NAMALWA (cell line): ENCODE data around the gene ACAA2.
A peak's percentile ranks its signal among the peaks of the same experiment; 100 is the strongest.

Source experiments
- DNase-seq: peaks from one replicate; pipeline ENCODE4 v3.0.0-alpha.2; 2015; ENCODE audit warnings: low spot score

Gene ACAA2

GRCh38 chr18:49767111-49768050 lies 46.0 kb downstream of the ACAA2 start:
- DNase-seq = no peak

- no peak for DNase-seq
These were observed 46.7 kb downstream of the ACAA2 start for GRCh38 chr18:49766646-49767045.

GRCh38 chr18:49764032-49764431 lies 49.3 kb downstream of the ACAA2 start:
- DNase-seq = no peak

GRCh38 chr18:49763590-49763989 lies 49.7 kb downstream of the ACAA2 start:
- DNase-seq = no peak

- no peak for DNase-seq
These were observed 50.9 kb downstream of the ACAA2 start for GRCh38 chr18:49762191-49763077.

- DNase-seq = no peak
These were observed 51.6 kb downstream of the ACAA2 start for GRCh38 chr18:49761771-49762170.

DNA sequence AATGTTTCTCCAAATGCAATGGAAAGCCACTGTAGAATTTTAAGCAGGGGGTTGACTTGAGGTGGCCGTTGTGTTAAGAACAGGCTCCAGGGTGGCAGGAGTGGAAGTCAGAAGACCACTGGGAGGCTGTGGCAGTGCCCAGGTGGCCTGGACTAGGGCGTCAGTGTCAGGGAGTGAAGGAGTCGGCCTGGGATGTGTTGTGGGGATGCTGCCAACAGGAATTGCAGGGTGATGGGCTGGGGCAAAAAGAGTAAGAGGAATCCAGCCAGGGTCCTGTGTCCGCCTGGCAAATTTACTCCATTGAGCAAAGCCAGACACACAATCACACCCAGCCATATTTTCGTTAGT lies 55.1 kb downstream of the ACAA2 start:
- no peak for DNase-seq

DNA sequence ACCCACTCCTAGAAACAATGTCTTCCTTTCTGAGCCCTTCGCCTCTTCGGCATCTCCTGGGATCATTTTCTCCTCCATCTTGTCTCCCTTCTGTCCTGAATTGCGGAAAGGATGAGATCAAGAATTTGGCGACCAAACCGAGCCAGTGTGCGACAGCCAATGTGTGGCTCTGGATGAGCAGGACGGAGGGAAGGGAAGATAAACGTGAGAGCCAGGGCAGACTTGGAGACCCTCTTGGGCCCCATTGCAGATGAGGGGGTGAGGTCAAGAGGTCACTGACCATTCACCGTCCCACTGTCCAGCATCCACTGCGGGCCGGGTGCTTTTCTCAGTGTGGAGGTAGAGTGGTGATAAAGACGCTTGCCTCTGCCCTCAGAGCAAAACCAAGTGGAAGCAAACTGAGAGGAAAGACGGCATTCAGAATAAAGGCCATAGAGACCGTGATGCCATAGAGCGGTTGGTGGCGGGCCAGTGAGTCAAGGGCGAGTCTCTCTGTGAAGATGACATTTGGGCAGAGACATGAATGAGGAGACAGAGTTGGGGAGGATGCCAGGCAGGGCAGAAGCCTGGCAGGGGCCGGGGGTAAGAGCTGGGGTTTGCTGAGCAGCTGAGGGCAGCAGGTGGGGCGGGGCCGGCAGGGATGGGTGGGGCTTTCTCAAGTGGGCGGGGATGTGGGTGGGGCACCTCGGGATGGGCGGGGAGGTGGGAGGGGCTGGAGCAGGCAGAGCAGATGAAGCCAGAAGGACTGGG lies 55.6 kb downstream of the ACAA2 start:
- DNase-seq = peak; percentile 38

- DNase-seq = no peak
These were observed 56.5 kb downstream of the ACAA2 start for GRCh38 chr18:49756671-49757362.

DNA sequence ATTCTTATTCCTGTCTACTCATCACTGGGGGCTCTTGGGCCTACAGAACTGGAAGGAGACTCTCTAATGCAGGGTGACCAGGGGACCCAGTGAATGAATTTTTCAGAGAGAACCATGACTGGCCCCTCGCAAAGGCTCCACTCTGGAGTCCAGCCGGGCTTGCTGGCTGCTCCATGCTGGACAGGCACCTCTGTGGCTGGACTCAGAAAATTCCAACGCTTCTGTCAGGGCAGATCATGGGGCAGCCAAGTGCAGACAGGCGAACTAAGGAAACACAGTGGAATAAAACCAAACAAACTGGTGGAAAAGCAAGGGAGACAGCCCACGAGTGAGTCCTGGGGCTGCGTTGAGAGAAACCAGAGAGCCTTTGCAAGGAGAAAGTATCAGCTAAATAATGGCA lies 57.2 kb downstream of the ACAA2 start:
- no peak for DNase-seq

DNA sequence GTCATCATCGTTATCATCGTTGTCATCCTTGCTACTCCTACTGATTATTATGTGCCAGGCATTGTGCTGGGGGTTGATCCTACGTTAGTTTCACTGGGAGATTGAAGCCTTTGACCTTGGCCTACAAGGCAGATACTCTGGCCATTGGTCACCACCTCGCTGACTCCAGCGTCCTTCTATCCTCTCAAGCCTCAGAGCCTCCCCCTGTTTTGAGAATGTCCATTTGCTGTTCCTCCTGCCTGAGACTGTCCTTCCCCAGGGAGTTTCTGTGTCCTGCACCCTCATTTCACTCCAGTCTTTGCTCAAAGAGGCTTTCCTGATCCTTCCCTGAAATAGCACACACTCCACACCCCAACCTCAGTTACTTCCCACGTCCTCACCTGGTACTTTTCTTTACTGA lies 57.8 kb downstream of the ACAA2 start:
- no peak for DNase-seq

DNA sequence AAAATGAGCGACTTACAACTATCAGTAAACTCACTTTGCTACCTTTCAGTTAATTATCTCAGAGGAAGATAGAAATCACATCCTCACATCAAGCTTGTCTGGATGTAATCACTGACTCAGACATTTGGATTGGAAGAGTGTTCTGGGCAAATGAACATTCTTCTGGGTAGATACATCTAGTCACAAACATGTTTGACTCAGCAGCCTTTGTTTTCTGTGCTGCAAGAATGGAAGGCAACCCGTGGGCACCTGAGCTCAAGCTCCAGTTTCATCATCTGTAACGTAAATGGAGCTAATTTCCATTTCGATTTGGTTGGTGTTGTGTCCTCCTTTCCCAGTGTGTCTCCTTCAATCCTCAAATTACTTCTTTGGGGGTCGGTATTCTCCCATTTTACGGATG lies 58.5 kb downstream of the ACAA2 start:
- DNase-seq = no peak

DNA sequence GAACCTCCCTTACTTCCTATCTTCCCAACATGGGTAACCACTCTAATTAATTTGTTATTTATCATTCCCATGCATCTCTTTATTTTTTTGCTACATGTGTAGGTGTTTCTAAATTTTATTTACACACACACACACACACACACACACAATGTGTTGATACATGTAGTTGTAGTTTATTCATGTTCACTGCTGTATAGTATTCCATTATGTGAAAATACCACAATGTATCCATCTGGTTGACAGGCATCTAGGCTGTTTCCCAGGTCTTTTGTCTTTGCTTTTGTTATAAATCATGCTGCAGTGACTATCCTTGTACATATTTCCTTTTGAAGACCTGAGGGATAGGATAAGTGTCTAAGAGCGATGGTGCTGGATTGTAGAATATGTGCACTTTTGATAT lies 59.7 kb downstream of the ACAA2 start:
- no peak for DNase-seq

- no peak for DNase-seq
These were observed 61.3 kb downstream of the ACAA2 start for GRCh38 chr18:49752095-49752457.

GRCh38 chr18:49751427-49752094 lies 61.8 kb downstream of the ACAA2 start:
- DNase-seq = no peak

DNA sequence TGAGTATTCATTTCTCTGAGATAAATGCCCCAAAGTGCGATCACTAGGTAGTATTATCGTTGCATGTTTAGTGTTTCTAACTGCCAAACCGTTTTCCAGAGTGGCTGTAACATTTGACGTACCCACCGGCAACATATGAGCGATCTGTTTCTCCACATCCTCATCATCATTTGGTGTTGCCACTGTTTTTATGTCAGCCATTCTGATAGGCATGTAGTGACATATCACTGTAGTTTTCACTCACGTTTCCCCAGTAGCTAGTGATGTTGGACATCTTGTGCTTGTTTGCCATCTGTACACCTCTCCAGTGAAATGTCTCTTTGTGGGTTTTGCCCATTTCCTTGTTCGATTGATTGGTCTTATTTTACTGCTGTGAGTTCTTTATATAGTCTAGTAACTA lies 63.8 kb downstream of the ACAA2 start:
- no peak for DNase-seq

DNA sequence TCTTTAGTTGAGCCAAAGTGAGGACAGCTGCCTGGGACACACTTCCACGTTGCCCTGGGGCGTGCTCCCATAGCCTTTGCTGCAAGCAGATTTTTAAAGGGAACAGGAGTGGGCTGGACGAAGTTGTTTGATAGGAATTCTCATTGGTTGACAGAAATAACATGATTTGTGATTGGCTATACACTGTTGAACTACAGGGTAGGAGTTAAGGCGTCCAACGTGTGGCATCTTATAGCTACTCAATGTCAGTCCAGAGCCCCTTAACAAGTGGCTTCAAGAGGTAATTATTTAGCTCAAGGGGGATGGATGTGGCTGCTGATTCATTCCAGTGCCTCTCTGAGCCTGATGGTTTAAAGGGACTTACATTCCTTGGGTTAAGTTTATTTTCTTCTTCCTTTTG lies 65.5 kb downstream of the ACAA2 start:
- peak; percentile 40 for DNase-seq

GRCh38 chr18:49745045-49746014 lies 68.0 kb downstream of the ACAA2 start:
- no peak for DNase-seq

DNA sequence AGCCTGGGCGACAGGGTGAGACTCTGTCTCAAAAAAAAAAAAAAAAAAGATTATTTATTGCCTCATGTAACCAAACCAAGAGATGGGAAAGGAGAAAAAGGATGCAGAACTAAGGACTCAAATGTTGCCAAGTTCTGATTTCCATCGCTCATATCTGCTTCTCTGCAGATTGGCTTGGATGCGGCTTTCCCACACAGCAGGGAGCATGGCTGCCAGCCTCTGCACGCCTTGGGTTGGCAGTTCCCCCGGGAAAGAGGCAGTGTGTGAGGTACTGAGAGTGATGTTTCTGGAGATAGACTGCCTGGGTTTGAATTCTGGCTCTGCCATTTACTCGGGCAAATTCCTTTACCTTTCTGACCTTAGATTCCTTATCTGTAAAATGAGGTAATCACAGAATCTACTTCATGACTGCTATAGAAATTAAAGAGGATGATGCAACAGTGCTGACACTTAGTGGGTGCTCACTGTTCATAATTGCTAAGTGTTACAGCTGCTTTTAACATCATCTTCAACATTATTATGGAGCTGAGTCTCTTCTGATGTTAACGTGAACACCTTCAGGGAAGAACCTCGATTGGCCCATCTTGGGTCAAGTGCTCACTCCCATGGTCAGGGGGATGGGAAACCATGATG lies 68.8 kb downstream of the ACAA2 start:
- DNase-seq = no peak
